Suprapubic skin (tissue), 4 donors: ENCODE results near the gene MCM9.

Experiments used
- EP300 ChIP-seq: sonication (generic); formaldehyde crosslinking; IDR thresholded peaks from one replicate; pipeline ENCODE4 v1.6.1; 2017; ENCODE audit warnings: antibody characterized with exemption
- POLR2A ChIP-seq, 2 donors: fragments of 450-650 bp; IDR thresholded peaks; one replicate each; pipeline ENCODE4 v1.6.1; 2017; ENCODE audit warnings: antibody characterized with exemption in 2 of 2, mild to moderate bottlenecking in 2 of 2, moderate library complexity in 2 of 2
- POLR2AphosphoS5 ChIP-seq, 3 donors: sonication (generic); formaldehyde crosslinking; IDR thresholded peaks; one replicate each; pipeline ENCODE4 v1.6.1; 2017; ENCODE audit warnings: antibody characterized with exemption in 3 of 3
- TF ChIP-seq, protein P1 (sequence below), 2 donors: fragments of 200-600 bp in 1 of 2; fragments of 450-650 bp in 1 of 2; sonication (generic) in 1 of 2; IDR thresholded peaks; one replicate each; pipeline ENCODE4 v1.5.1; 2016 to 2019; ENCODE audit warnings: antibody characterized with exemption in 2 of 2, mild to moderate bottlenecking in 1 of 2, moderate library complexity in 1 of 2

DNA sequence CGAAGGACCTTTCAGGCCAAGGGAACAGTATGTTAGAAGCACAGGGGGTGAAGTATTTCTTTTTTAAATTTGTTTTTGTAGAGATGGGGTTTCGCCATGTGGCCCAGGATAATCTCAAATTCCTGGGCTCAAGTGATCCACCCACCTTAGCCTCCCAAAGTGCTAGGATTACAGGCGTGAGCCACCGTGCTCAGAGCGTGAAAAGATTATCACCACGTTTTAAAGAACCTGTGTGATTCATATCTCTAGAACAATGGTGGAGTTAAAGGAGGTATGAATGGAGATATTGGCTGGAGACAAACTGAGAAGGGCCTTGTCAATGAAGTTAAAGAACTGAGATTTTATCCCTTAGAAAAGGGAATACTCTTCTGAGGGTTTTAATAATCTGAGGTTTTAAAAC is 31.3 kb downstream of the MCM9 start:
- TF ChIP-seq EP300 (no peak), POLR2A (IDR thresholded peaks at IDR 0.05) (no peak), POLR2AphosphoS5 (IDR thresholded peaks at IDR 0.05) (no peak)
- TF ChIP-seq, protein P1, sequence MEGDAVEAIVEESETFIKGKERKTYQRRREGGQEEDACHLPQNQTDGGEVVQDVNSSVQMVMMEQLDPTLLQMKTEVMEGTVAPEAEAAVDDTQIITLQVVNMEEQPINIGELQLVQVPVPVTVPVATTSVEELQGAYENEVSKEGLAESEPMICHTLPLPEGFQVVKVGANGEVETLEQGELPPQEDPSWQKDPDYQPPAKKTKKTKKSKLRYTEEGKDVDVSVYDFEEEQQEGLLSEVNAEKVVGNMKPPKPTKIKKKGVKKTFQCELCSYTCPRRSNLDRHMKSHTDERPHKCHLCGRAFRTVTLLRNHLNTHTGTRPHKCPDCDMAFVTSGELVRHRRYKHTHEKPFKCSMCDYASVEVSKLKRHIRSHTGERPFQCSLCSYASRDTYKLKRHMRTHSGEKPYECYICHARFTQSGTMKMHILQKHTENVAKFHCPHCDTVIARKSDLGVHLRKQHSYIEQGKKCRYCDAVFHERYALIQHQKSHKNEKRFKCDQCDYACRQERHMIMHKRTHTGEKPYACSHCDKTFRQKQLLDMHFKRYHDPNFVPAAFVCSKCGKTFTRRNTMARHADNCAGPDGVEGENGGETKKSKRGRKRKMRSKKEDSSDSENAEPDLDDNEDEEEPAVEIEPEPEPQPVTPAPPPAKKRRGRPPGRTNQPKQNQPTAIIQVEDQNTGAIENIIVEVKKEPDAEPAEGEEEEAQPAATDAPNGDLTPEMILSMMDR (IDR thresholded peaks at IDR 0.05), result no peak
